ENCODE results near the gene NPAS3. TPM values are rescaled to one million over a fixed set of nuclear protein-coding genes. Genes with fewer than 3 reads are reported as not detected.

The NPAS3 gene
- polyA plus RNA-seq, 4 donors = 0.30 to 0.81 (median 0.62) TPM; not detected in 1

DNA sequence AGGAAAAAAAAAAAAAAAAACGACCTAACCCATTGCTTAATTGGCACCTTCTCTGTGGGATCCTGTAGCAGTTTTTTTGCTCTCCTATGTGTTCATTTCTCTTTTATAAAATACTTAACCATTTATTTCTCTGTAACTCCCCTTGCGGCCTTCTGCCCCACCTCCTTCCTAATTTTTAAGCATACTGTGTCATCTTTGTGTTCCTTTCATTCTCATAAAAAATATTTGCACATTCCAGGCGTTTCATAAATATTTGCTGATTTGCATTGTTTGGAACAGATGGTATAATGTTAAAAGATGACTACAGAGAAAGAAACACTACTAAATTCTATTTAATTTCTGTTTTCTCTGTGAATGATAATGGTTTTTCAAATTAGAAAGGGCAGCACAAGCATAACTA lies 77.9 kb downstream of the NPAS3 start:
- DNase-seq (no peak), FAIRE-seq (no peak)
- Histone ChIP-seq H3K4me3 (ENCODE audit: low read depth in 1 of 3, low read length in 3 of 3) (no peak overlapping the region), H3K4me1 (ENCODE audit: control insufficient read depth in 3 of 3, insufficient read depth in 2 of 3, low read depth in 1 of 3, low read length in 2 of 3) (no peaks in the 10 kb centered on the region), H3K9me3 (ENCODE audit: control insufficient read depth in 2 of 2, insufficient read depth in 1 of 2, low read depth in 1 of 2, low read length in 1 of 2) (no peaks in the 10 kb centered on the region), H3K27ac (ENCODE audit: low read depth in 1 of 3, low read length in 2 of 3) (no peak overlapping the region), H3K27me3 (ENCODE audit: control insufficient read depth in 3 of 3, insufficient read depth in 3 of 3, low read length in 3 of 3) (no peaks in the 10 kb centered on the region), H3K36me3 (ENCODE audit: control insufficient read depth in 3 of 3, insufficient read depth in 2 of 3, low read depth in 1 of 3, low read length in 3 of 3) (no peaks in the 10 kb centered on the region)
- 45 to 58% (median 55%) methylated on average over 3 of the region's 3 CpGs for WGBS, 3 donors

DNA sequence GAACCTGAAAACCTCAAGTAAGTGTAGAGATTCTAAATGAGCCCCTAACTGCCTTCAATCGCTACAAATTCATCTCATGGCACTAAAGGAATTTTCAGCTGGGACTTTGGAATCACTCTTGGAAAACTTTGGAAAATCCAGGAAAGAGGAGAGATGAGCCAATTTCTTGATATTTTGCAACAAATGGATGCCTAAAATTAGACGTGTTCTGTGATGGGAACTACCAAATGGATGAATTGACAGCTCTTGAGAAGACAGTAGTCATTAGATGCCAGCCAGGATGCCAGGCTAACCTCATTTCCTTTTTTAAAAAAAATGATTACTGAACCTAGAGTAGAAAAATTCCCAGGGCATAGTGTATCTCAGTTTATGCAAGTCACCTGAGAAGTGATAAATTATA lies 78.3 kb downstream of the NPAS3 start:
- H3K4me3 ChIP-seq (ENCODE audit: low read depth in 1 of 3, low read length in 3 of 3) = no peak overlapping the region
- FAIRE-seq (no peak), DNase-seq (no peak)
- 63 to 67% (median 66%) methylated on average over 2 of the region's 2 CpGs for WGBS, 3 donors
- no peaks in the 10 kb centered on the region for H3K27me3 ChIP-seq (ENCODE audit: control insufficient read depth in 3 of 3, insufficient read depth in 3 of 3, low read length in 3 of 3)
- no peaks in the 10 kb centered on the region for H3K9me3 ChIP-seq (ENCODE audit: control insufficient read depth in 2 of 2, insufficient read depth in 1 of 2, low read depth in 1 of 2, low read length in 1 of 2)
- H3K36me3 ChIP-seq (ENCODE audit: control insufficient read depth in 3 of 3, insufficient read depth in 2 of 3, low read depth in 1 of 3, low read length in 3 of 3) = no peaks in the 10 kb centered on the region
- H3K4me1 ChIP-seq (ENCODE audit: control insufficient read depth in 3 of 3, insufficient read depth in 2 of 3, low read depth in 1 of 3, low read length in 2 of 3) = no peaks in the 10 kb centered on the region
- H3K27ac ChIP-seq (ENCODE audit: low read depth in 1 of 3, low read length in 2 of 3) = no peak overlapping the region

DNA sequence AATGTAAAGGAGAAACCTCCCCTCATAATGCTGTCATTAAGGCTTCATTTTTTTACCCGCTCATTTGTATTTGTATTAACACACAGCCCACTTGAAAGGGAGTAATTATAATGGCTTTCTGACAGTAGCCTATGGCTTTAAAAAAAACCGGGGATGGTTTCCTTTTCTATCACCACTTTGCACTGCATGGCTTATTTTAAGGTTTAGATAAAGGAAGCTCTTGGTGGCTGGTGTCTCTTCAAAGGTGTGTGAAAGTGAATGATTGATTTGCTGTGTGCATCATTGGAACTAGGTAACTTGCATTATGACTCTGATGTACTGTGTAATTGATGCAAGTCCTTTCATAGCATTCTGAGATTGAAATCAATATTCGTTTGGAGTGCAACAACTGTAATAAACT lies 80.7 kb downstream of the NPAS3 start:
- Histone ChIP-seq H3K4me3 (ENCODE audit: low read depth in 1 of 3, low read length in 3 of 3) (no peak overlapping the region), H3K27ac (ENCODE audit: low read depth in 1 of 3, low read length in 2 of 3) (no peak overlapping the region), H3K4me1 (ENCODE audit: control insufficient read depth in 3 of 3, insufficient read depth in 2 of 3, low read depth in 1 of 3, low read length in 2 of 3) (no peaks in the 10 kb centered on the region), H3K36me3 (ENCODE audit: control insufficient read depth in 3 of 3, insufficient read depth in 2 of 3, low read depth in 1 of 3, low read length in 3 of 3) (no peaks in the 10 kb centered on the region), H3K27me3 (ENCODE audit: control insufficient read depth in 3 of 3, insufficient read depth in 3 of 3, low read length in 3 of 3) (no peaks in the 10 kb centered on the region), H3K9me3 (ENCODE audit: control insufficient read depth in 2 of 2, insufficient read depth in 1 of 2, low read depth in 1 of 2, low read length in 1 of 2) (no peaks in the 10 kb centered on the region)
- DNase-seq (no peak), FAIRE-seq (no peak)
- 54 to 74% (median 55%) methylated on average over 3 of the region's 3 CpGs for WGBS, 3 donors

DNA sequence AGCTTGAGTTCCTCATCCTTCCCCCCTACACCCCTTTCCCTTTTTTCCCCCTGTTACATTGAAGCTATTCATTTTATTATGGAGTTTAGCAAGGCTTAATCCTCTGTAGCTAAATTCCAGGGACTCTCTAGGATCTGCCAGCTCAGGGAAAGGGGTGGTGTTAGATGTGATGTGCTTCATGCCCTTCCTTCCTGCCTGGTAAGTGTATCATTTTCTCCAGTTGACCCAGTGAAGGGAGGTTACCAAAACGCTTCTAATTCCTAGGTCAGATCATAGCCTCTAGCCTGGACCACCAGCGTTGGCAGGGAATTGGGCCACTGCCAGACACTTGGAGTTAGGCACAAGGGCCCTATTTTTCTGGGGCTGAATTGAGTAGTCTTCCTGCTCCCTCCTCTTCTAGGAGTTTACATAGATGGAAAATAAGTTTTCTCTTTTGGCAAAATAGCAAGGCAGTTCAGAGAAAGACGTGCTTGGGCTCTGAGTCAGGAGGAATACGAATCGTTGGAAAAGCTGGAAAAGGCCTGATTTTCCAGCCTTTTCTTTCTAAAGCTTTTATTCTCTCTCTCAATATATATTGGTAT lies 88.3 kb downstream of the NPAS3 start:
- Histone ChIP-seq H3K36me3 (ENCODE audit: control insufficient read depth in 3 of 3, insufficient read depth in 2 of 3, low read depth in 1 of 3, low read length in 3 of 3) (no peaks in the 10 kb centered on the region), H3K4me1 (ENCODE audit: control insufficient read depth in 3 of 3, insufficient read depth in 2 of 3, low read depth in 1 of 3, low read length in 2 of 3) (no peaks in the 10 kb centered on the region), H3K27me3 (ENCODE audit: control insufficient read depth in 3 of 3, insufficient read depth in 3 of 3, low read length in 3 of 3) (no peaks in the 10 kb centered on the region), H3K9me3 (ENCODE audit: control insufficient read depth in 2 of 2, insufficient read depth in 1 of 2, low read depth in 1 of 2, low read length in 1 of 2) (no peaks in the 10 kb centered on the region), H3K27ac (ENCODE audit: low read depth in 1 of 3, low read length in 2 of 3) (no peak overlapping the region), H3K4me3 (ENCODE audit: low read depth in 1 of 3, low read length in 3 of 3) (no peak overlapping the region)
- no peak for FAIRE-seq
- WGBS, 3 donors = 56 to 78% (median 72%) methylated on average over 5 of the region's 5 CpGs
- no peak for DNase-seq

DNA sequence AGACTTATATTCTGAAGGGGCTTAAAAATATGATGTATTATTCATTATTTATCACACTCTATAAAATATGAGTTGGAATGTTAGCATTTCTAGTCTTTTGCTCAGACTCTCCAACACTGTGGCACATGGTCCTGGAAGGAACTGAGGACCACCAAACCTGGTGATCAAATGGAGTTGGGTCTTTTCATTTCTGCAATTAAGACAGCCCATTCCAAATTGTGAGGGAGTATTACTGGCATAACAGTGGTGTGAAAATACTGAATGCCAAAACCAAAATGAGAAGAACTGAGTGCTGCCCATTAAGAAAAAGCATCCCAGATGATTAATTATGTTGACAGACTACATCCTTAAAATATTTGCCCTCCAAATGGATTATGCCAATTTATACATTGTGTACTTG lies 90.8 kb downstream of the NPAS3 start:
- Histone ChIP-seq H3K4me1 (ENCODE audit: control insufficient read depth in 3 of 3, insufficient read depth in 2 of 3, low read depth in 1 of 3, low read length in 2 of 3) (no peaks in the 10 kb centered on the region), H3K27me3 (ENCODE audit: control insufficient read depth in 3 of 3, insufficient read depth in 3 of 3, low read length in 3 of 3) (no peaks in the 10 kb centered on the region), H3K4me3 (ENCODE audit: low read depth in 1 of 3, low read length in 3 of 3) (no peak overlapping the region), H3K36me3 (ENCODE audit: control insufficient read depth in 3 of 3, insufficient read depth in 2 of 3, low read depth in 1 of 3, low read length in 3 of 3) (no peaks in the 10 kb centered on the region), H3K9me3 (ENCODE audit: control insufficient read depth in 2 of 2, insufficient read depth in 1 of 2, low read depth in 1 of 2, low read length in 1 of 2) (no peaks in the 10 kb centered on the region), H3K27ac (ENCODE audit: low read depth in 1 of 3, low read length in 2 of 3) (no peak overlapping the region)
- DNase-seq (no peak), FAIRE-seq (no peak)

DNA sequence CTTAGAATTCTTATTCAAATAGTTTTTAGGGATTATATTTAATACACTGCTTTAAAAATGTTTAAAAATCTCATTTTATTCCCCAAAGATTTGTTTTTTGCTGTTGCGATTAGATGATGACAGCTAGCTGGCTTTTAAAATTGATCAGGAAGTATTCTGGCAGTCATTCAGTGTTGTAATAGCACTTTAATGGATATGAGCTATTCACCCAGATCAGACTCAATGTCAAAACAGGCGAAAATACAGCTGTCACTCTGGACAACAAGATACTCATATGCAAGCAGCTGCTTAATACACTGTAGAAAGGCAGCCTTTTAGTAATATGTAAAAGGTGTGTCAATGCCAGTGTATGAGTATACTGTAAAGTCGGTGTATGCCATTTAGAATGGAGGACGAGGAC lies 91.7 kb downstream of the NPAS3 start:
- H3K9me3 ChIP-seq (ENCODE audit: control insufficient read depth in 2 of 2, insufficient read depth in 1 of 2, low read depth in 1 of 2, low read length in 1 of 2) = no peaks in the 10 kb centered on the region
- no peak overlapping the region for H3K4me3 ChIP-seq (ENCODE audit: low read depth in 1 of 3, low read length in 3 of 3)
- H3K36me3 ChIP-seq (ENCODE audit: control insufficient read depth in 3 of 3, insufficient read depth in 2 of 3, low read depth in 1 of 3, low read length in 3 of 3) = no peaks in the 10 kb centered on the region
- FAIRE-seq = no peak
- H3K4me1 ChIP-seq (ENCODE audit: control insufficient read depth in 3 of 3, insufficient read depth in 2 of 3, low read depth in 1 of 3, low read length in 2 of 3) = no peaks in the 10 kb centered on the region
- WGBS, 3 donors = 73 to 79% (median 76%) methylated on average over 4 of the region's 4 CpGs
- DNase-seq = no peak
- H3K27me3 ChIP-seq (ENCODE audit: control insufficient read depth in 3 of 3, insufficient read depth in 3 of 3, low read length in 3 of 3) = no peaks in the 10 kb centered on the region
- H3K27ac ChIP-seq (ENCODE audit: low read depth in 1 of 3, low read length in 2 of 3) = no peak overlapping the region

DNA sequence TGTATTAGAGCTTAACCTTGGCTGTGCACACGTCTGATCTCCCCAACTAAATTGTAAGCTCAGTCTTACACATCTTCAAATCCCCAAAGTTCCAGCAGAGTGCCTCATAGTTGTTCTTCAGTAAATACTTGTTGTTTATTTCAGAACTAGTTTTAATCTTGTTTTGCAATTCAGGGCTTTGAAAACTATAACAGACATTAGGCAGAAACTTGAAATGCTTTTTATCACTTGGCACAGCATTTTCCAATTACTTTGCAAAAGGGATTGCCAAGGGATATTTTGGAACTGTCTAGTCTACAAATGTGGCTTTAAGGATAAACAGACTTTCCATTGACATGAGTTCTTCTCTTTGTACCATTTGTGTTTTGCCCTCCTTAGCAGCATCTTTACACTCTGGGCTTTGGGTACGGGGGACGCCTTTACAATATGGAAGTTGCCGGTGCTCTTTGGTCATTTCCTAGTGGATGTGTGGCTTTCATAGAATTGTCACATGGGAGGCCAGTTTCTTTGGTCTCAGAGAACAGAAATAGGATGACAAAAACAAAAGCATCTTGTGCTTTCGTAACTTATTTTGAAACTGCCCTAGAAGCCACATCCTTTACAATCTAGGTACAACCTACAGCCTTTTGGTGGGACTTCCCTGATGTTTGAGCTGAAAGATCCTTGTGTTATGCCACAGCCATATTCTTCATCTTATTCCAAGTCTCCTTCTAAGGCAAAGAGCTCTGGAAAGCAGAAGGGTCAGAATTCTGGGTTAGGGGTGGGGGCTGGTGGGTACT lies 96.9 kb downstream of the NPAS3 start:
- no peak for FAIRE-seq
- H3K9me3 ChIP-seq (ENCODE audit: control insufficient read depth in 2 of 2, insufficient read depth in 1 of 2, low read depth in 1 of 2, low read length in 1 of 2) = no peaks in the 10 kb centered on the region
- H3K4me3 ChIP-seq (ENCODE audit: low read depth in 1 of 3, low read length in 3 of 3) = no peak overlapping the region
- H3K27me3 ChIP-seq (ENCODE audit: control insufficient read depth in 3 of 3, insufficient read depth in 3 of 3, low read length in 3 of 3) = no peaks in the 10 kb centered on the region
- no peak for DNase-seq
- no peaks in the 10 kb centered on the region for H3K4me1 ChIP-seq (ENCODE audit: control insufficient read depth in 3 of 3, insufficient read depth in 2 of 3, low read depth in 1 of 3, low read length in 2 of 3)
- WGBS, 3 donors = 67 to 81% (median 78%) methylated on average over 5 of the region's 5 CpGs
- H3K27ac ChIP-seq (ENCODE audit: low read depth in 1 of 3, low read length in 2 of 3) = no peak overlapping the region
- H3K36me3 ChIP-seq (ENCODE audit: control insufficient read depth in 3 of 3, insufficient read depth in 2 of 3, low read depth in 1 of 3, low read length in 3 of 3) = no peaks in the 10 kb centered on the region

DNA sequence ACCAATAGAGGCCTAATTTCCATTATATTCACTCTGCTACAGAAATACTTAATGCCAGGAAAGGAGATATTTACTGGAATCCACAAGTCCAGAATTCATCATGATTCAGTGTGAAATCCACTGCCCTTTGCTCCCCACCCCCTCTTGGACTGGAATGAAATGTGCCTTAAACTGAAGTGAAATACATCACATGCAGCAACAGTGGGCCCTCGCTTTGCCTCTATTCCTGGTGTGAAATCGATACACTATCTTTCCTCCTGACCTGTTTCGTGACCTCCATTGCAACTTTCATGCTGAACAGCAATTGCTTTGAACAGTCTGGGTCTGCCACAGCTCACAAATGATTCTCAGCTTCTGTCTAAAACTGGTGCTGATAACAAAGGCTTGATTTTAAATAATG lies 100.6 kb downstream of the NPAS3 start:
- no peaks in the 10 kb centered on the region for H3K4me1 ChIP-seq (ENCODE audit: control insufficient read depth in 3 of 3, insufficient read depth in 2 of 3, low read depth in 1 of 3, low read length in 2 of 3)
- H3K9me3 ChIP-seq (ENCODE audit: control insufficient read depth in 2 of 2, insufficient read depth in 1 of 2, low read depth in 1 of 2, low read length in 1 of 2) = no peaks in the 10 kb centered on the region
- no peaks in the 10 kb centered on the region for H3K36me3 ChIP-seq (ENCODE audit: control insufficient read depth in 3 of 3, insufficient read depth in 2 of 3, low read depth in 1 of 3, low read length in 3 of 3)
- DNase-seq (no peak), FAIRE-seq (no peak)
- H3K4me3 ChIP-seq (ENCODE audit: low read depth in 1 of 3, low read length in 3 of 3) = no peak overlapping the region
- no peaks in the 10 kb centered on the region for H3K27me3 ChIP-seq (ENCODE audit: control insufficient read depth in 3 of 3, insufficient read depth in 3 of 3, low read length in 3 of 3)
- H3K27ac ChIP-seq (ENCODE audit: low read depth in 1 of 3, low read length in 2 of 3) = no peak overlapping the region
- WGBS, 3 donors = 30 to 69% (median 49%) methylated on average over 3 of the region's 3 CpGs
